K562 (cell line): Measurements from ENCODE around the gene CDCA7L. TPM values are rescaled to one million over a fixed set of nuclear protein-coding genes. Genes with fewer than 3 reads are reported as not detected.
A peak's percentile ranks its signal among the peaks of the same experiment; 100 is the strongest.

Source experiments
- EP400 ChIP-seq: fragments of 450-650 bp; IDR thresholded peaks from 2 replicates; pipeline ENCODE4 v1.6.1; 2017; ENCODE audit warnings: antibody characterized with exemption, mild to moderate bottlenecking, moderate library complexity
- FOXJ2 ChIP-seq: fragments of 200-800 bp; sonication (Bioruptor generic); IDR thresholded peaks from 2 replicates; pipeline ENCODE4 v1.6.1; 2016; ENCODE audit warnings: missing genetic modification characterization, missing compliant biosample characterization
- NBN ChIP-seq: fragments of 450-650 bp; IDR thresholded peaks from 2 replicates; pipeline ENCODE4 v1.6.1; 2016; ENCODE audit warnings: low read depth, mild to moderate bottlenecking
- NR2C1 ChIP-seq, 2 experiments: fragments of 450-650 bp; IDR thresholded peaks; 2 replicates each; pipeline ENCODE4 v1.6.1; 2017; ENCODE audit warnings: mild to moderate bottlenecking in 2 of 2, antibody characterized with exemption in 1 of 2, inconsistent platforms in 1 of 2, missing compliant biosample characterization in 1 of 2, missing genetic modification characterization in 1 of 2
- PHF8 ChIP-seq: fragments of 200-600 bp; sonication (generic); IDR thresholded peaks from 2 replicates; pipeline ENCODE4 v1.6.1; 2012; ENCODE audit warnings: mixed run types, mild to moderate bottlenecking, inconsistent platforms, low read length, moderate library complexity, borderline replicate concordance
- PRDM10 ChIP-seq: fragments of 450-650 bp; IDR thresholded peaks from 2 replicates; pipeline ENCODE4 v1.6.1; 2018; ENCODE audit not compliant: partially characterized antibody
- SIN3A ChIP-seq, 2 experiments: fragments of 150-350 bp in 1 of 2; IDR thresholded peaks; 2 replicates each; pipeline ENCODE4 v1.6.1; 2011 to 2016; ENCODE audit warnings: borderline replicate concordance in 2 of 2, low read depth in 2 of 2, low read length in 2 of 2, mild to moderate bottlenecking in 2 of 2, moderate library complexity in 2 of 2; ENCODE audit not compliant: control insufficient read depth in 1 of 2
- SRSF1 ChIP-seq: fragments of 200-400 bp; formaldehyde crosslinking; IDR thresholded peaks from 2 replicates; pipeline ENCODE4 v1.6.1; 2017; ENCODE audit warnings: mild to moderate bottlenecking, low read depth, low read length, moderate library complexity
- TFAP4 ChIP-seq: sonication (generic); formaldehyde crosslinking; IDR thresholded peaks from 2 replicates; pipeline ENCODE4 v1.8.0; 2022; ENCODE audit warnings: missing genetic modification reagents, mild to moderate bottlenecking, moderate library complexity, borderline replicate concordance
- TOE1 ChIP-seq, 2 experiments: fragments of 450-650 bp in 1 of 2; sonication (generic) in 1 of 2; formaldehyde crosslinking in 1 of 2; IDR thresholded peaks; 2 replicates each; pipeline versions ENCODE4 v1.7.1 to v1.8.0; 2016 to 2022; ENCODE audit warnings: borderline replicate concordance in 2 of 2, mild to moderate bottlenecking in 2 of 2, antibody characterized with exemption in 1 of 2, inconsistent platforms in 1 of 2, low read depth in 1 of 2, missing genetic modification reagents in 1 of 2, moderate library complexity in 1 of 2
- ZNF239 ChIP-seq: fragments of 250-450 bp; sonication (Bioruptor Pico); IDR thresholded peaks from 2 replicates; pipeline ENCODE4 v1.4.0; 2020; ENCODE audit warnings: mild to moderate bottlenecking
- polyA plus RNA-seq, 8 experiments: library from polyadenylated mRNA; depleted of rRNA in 4 of 8; stranded (reverse) in 5 of 8; unstranded in 3 of 8; fragments of >200 nt; fragmentation: Nextera tagmentation in 2 of 8; fragmentation: Illumina TruSeq in 1 of 8; extraction: Ambion mirVana in 2 of 8; extraction: Trizol in 1 of 8; gene quantifications; 2 replicates each; pipeline versions ENCODE4 v1.2.1 to v1.2.3, GENCODE V29; 2011 to 2014; ENCODE audit warnings: inconsistent platforms in 1 of 8, missing spikeins in 1 of 8
- total RNA-seq, 7 experiments: library from RNA; depleted of rRNA in 6 of 7; stranded (reverse); fragments of >200 nt in 6 of 7; fragmentation: Illumina TruSeq in 2 of 7; extraction: Trizol in 2 of 7; gene quantifications; 2 replicates each; pipeline versions ENCODE4 v1.2.1 to v1.2.3, GENCODE V29; 2011 to 2021; ENCODE audit warnings: low replicate concordance in 1 of 7
- TF ChIP-seq, protein P1 (sequence below): sonication (generic); formaldehyde crosslinking; IDR thresholded peaks from 2 replicates; pipeline ENCODE4 v1.8.0; 2022; ENCODE audit warnings: mild to moderate bottlenecking, missing genetic modification reagents
- TF ChIP-seq, protein P2 (sequence below): sonication (generic); formaldehyde crosslinking; IDR thresholded peaks from 2 replicates; pipeline ENCODE4 v1.9.0; 2022; ENCODE audit warnings: mild to moderate bottlenecking, missing genetic modification reagents
- TF ChIP-seq, protein P3 (sequence below): sonication (generic); formaldehyde crosslinking; IDR thresholded peaks from 2 replicates; pipeline ENCODE4 v1.8.1; 2023; ENCODE audit warnings: missing genetic modification reagents, mild to moderate bottlenecking, borderline replicate concordance

CDCA7L gene
- total and polyA plus RNA-seq, 9 of the 15 experiments (the other 6 are each of a cell fraction or from before 2014, with no cell fraction given) = 1.9 to 32.4 (median 3.1) TPM

DNA sequence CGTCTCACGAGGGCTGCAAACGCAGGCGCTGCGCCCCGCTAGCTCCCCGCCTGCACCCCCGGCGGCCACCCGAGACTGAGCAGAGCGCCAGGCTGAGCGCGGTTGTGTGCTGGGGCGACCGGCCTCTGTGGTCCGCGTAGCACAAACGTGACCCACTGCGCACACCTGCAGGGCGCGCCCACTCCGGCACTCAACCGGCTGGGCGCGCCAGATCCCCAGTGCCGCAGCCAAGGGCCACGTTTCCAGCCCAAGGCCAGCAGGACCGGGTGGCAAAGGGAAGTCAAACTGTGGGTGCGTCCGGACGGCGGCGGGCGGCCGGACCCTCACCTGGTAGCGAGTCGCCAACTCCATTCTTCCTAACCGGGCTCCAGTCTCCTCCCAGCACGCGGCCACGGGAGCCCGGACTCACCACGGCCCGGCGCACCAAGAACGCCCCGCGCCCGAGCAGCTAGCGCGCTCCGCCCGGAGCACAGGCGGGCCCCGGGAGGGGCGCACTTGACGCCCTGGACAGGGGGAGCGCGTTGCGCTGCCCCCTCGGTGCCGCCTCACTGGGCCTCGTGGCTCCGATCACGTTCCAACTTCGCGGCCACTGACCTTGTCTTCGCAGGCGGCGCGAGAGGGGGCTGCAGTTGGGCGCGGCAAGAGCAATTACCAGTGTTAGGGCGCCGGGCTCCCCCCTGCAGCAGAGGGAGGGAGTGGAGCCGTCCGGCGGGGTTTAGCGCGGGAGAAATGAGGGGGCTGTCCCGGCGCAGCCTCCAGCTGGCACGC lies at the start of gene CDCA7L (continued):
- TF ChIP-seq TOE1 (IDR thresholded peaks at IDR 0.05; ENCODE audit: borderline replicate concordance) (peak; percentile 92), TOE1 (CRISPR knock-in tag; IDR thresholded peaks at IDR 0.05; ENCODE audit: borderline replicate concordance, low read depth) (no peak), NR2C1 (IDR thresholded peaks at IDR 0.05) (no peak), NR2C1 (tag; IDR thresholded peaks at IDR 0.05) (no peak), NBN (no peak), SIN3A (IDR thresholded peaks at IDR 0.05; ENCODE audit: borderline replicate concordance in 2 of 2, control insufficient read depth in 1 of 2, low read depth in 2 of 2, low read length in 2 of 2) (no peak), TFAP4 (peak; percentile 32; the same call in 1 of the 2 replicates), SRSF1 (no peak), EP400 (peak; percentile 17; the same call in 1 of the 2 replicates), ZNF239 (no peak), PHF8 (peak; percentile 35; the same call in 1 of the 2 replicates), FOXJ2 (no peak), PRDM10 (peak; percentile 99)
- TF ChIP-seq, protein P1, sequence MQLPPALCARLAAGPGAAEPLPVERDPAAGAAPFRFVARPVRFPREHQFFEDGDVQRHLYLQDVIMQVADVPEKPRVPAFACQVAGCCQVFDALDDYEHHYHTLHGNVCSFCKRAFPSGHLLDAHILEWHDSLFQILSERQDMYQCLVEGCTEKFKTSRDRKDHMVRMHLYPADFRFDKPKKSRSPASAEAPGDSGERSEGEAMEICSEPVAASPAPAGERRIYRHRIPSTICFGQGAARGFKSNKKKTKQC (CRISPR knock-in tag) = no peak
- TF ChIP-seq, protein P2, sequence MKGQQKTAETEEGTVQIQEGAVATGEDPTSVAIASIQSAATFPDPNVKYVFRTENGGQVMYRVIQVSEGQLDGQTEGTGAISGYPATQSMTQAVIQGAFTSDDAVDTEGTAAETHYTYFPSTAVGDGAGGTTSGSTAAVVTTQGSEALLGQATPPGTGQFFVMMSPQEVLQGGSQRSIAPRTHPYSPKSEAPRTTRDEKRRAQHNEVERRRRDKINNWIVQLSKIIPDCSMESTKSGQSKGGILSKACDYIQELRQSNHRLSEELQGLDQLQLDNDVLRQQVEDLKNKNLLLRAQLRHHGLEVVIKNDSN (CRISPR knock-in tag) = no peak
- TF ChIP-seq, protein P3, sequence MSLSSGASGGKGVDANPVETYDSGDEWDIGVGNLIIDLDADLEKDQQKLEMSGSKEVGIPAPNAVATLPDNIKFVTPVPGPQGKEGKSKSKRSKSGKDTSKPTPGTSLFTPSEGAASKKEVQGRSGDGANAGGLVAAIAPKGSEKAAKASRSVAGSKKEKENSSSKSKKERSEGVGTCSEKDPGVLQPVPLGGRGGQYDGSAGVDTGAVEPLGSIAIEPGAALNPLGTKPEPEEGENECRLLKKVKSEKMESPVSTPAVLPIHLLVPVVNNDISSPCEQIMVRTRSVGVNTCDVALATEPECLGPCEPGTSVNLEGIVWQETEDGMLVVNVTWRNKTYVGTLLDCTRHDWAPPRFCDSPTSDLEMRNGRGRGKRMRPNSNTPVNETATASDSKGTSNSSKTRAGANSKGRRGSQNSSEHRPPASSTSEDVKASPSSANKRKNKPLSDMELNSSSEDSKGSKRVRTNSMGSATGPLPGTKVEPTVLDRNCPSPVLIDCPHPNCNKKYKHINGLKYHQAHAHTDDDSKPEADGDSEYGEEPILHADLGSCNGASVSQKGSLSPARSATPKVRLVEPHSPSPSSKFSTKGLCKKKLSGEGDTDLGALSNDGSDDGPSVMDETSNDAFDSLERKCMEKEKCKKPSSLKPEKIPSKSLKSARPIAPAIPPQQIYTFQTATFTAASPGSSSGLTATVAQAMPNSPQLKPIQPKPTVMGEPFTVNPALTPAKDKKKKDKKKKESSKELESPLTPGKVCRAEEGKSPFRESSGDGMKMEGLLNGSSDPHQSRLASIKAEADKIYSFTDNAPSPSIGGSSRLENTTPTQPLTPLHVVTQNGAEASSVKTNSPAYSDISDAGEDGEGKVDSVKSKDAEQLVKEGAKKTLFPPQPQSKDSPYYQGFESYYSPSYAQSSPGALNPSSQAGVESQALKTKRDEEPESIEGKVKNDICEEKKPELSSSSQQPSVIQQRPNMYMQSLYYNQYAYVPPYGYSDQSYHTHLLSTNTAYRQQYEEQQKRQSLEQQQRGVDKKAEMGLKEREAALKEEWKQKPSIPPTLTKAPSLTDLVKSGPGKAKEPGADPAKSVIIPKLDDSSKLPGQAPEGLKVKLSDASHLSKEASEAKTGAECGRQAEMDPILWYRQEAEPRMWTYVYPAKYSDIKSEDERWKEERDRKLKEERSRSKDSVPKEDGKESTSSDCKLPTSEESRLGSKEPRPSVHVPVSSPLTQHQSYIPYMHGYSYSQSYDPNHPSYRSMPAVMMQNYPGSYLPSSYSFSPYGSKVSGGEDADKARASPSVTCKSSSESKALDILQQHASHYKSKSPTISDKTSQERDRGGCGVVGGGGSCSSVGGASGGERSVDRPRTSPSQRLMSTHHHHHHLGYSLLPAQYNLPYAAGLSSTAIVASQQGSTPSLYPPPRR (CRISPR knock-in tag) = no peak
